Epithelial cell of esophagus (primary cell): ENCODE results near the gene RUSF1.

Source experiments
- DNase-seq: peaks from one replicate; pipeline ENCODE4 v3.0.0; 2010; ENCODE audit warnings: low read depth
- H3K4me3 ChIP-seq: 2 replicates; pipeline ENCODE4 v1.5.1; 2011; ENCODE audit warnings: mild to moderate bottlenecking, low read length, control low read depth
- TF ChIP-seq, protein P1 (sequence below): IDR thresholded peaks from 2 replicates; pipeline ENCODE4 v1.5.1; 2011; ENCODE audit warnings: low read depth, mild to moderate bottlenecking, low read length, control low read depth, inconsistent platforms; ENCODE audit not compliant: insufficient read depth; ENCODE audit errors: missing control alignments

RUSF1 gene

DNA sequence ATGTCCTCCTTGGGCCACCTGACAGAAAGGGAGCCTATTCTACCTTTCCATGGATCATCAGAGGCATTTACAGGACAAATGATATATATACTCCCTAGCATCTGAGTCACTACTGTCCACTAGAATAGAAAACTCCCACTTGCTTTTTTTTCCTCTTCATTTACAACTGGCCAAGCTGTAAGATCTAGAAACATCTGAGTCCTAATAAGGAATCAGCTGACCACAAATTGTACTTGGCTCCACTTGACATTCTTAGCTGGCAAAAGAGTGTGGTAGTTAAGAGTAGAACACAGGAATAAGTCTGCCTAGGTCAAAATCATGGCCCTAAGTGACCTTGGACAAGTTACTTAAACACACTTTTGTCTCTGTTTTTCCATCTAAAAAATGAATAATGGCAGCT, 5.2 kb downstream of the RUSF1 start:
- TF ChIP-seq, protein P1, sequence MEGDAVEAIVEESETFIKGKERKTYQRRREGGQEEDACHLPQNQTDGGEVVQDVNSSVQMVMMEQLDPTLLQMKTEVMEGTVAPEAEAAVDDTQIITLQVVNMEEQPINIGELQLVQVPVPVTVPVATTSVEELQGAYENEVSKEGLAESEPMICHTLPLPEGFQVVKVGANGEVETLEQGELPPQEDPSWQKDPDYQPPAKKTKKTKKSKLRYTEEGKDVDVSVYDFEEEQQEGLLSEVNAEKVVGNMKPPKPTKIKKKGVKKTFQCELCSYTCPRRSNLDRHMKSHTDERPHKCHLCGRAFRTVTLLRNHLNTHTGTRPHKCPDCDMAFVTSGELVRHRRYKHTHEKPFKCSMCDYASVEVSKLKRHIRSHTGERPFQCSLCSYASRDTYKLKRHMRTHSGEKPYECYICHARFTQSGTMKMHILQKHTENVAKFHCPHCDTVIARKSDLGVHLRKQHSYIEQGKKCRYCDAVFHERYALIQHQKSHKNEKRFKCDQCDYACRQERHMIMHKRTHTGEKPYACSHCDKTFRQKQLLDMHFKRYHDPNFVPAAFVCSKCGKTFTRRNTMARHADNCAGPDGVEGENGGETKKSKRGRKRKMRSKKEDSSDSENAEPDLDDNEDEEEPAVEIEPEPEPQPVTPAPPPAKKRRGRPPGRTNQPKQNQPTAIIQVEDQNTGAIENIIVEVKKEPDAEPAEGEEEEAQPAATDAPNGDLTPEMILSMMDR = no peak
- DNase-seq = no peak
- no peak overlapping the region for H3K4me3 ChIP-seq

- TF ChIP-seq, protein P1 = no peak
- DNase-seq = no peak
- H3K4me3 ChIP-seq = no peak overlapping the region
These were observed 6.2 kb downstream of the RUSF1 start for GRCh38 chr16:31501966-31502348.

DNA sequence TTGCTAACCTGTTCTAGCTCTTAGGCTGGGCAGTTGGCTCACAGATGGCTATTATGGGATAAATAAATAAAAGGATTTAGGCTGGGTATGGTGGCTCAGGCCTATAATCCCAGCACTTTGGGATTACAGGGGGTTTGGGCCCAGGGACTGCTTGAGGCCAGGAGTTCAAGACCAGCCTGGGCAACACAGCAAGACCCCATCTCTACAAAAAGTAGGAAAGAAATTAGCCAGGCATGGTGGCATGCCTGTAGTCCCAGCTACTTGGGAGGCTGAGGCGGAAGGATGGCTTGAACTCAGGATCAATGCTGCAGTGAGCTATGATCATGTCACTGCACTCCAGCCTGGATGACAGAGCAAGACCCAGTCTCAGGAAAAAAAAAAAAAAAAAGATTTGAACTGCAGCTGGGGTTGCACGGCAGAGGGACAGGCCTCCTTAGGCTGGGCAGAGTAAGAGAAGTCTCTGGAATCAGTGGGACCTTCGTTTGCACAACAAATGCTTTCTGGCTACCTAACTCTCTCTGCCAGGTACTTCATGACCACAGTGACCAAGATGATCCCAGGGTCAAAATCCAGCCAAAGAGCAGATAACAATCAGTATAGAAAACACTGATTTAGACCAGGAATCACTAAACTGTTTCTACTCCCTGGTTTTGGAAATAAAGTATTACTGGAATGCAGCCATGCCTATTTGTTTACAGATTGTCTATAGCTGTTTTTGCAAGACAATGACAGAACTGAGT, 6.8 kb downstream of the RUSF1 start:
- no peak for DNase-seq
- H3K4me3 ChIP-seq = no peak overlapping the region
- TF ChIP-seq, protein P1 = no peak

DNA sequence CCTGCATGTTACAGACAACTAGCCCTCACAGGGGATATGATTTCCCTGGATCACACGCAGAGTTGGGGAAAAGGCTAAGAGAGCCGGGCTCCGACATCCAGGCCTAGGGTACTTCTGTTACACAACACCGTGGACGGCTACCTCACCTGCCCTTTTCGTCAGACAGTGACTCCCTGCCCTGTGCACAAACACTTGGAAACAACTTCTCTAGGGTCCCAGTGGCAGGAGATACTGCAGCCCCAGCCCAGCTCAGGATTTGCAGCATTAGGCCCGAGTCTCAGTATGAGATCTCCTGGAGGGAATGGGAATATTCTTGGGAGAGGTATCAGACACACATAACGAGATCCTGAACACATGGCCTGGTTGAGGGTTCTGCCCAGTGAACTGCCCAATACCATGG, 8.3 kb downstream of the RUSF1 start:
- no peak overlapping the region for H3K4me3 ChIP-seq
- TF ChIP-seq, protein P1 = no peak
- no peak for DNase-seq

GRCh38 chr16:31498493-31498892, 9.7 kb downstream of the RUSF1 start:
- TF ChIP-seq, protein P1 = no peak
- no peak overlapping the region for H3K4me3 ChIP-seq
- no peak for DNase-seq

DNA sequence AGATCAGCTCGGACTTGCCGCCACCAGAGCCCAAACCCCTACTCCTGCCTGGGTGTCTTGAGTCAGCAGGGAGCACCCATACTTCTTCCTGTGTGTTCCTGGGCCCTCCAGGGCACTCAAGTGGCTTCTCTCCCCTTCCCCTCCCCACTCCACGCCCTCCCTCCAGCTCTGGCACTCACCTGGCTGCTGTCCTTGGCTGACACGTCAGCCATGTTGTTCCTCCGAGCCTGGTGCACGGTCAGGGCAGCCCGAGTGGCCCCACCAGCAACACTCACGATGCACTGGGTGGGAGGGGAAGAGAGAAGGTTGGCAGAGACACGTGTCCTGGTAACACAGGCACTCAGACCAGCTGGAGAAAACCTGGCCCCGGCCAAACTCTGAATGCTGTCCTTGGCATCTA, 11.5 kb downstream of the RUSF1 start:
- no peak for DNase-seq
- TF ChIP-seq, protein P1 = no peak

GRCh38 chr16:31493506-31494125, 14.6 kb downstream of the RUSF1 start:
- TF ChIP-seq, protein P1 = no peak
- H3K4me3 ChIP-seq = no peak overlapping the region
- no peak for DNase-seq

More for the DNA sequence above, 11.5 kb downstream of the RUSF1 start:
- H3K4me3 ChIP-seq = no peak overlapping the region
